GM12874 (cell line): ENCODE data around the gene ATG3.

Experiments
- CTCF ChIP-seq: IDR thresholded peaks from 2 replicates; pipeline ENCODE4 v1.5.1; 2011; ENCODE audit warnings: low read depth, mild to moderate bottlenecking, control low read depth, low read length, moderate library complexity; ENCODE audit not compliant: insufficient read depth

Gene ATG3

GRCh38 chr3:112561734-112562529 is at the start of gene ATG3, which contains the start of gene SLC35A5:
TSS of gene ATG3 (minus strand) at chr3:112561962. CDS start at chr3:112561528, 434 bp downstream.
TSS of gene SLC35A5 (plus strand) at chr3:112562045. CDS start at chr3:112563404, 1,359 bp downstream.
- no peak for TF ChIP-seq CTCF

- TF ChIP-seq CTCF: no peak
These were observed 48.4 kb upstream of the ATG3 start for GRCh38 chr3:112610121-112610520.

- TF ChIP-seq CTCF: no peak
These were observed 46.1 kb upstream of the ATG3 start for GRCh38 chr3:112607863-112608262.

- TF ChIP-seq CTCF: no peak
These were observed 44.3 kb upstream of the ATG3 start for GRCh38 chr3:112606098-112606497.

- no peak for TF ChIP-seq CTCF
These were observed 43.5 kb upstream of the ATG3 start for GRCh38 chr3:112605285-112605684.

- no peak for TF ChIP-seq CTCF
These were observed 42.8 kb upstream of the ATG3 start for GRCh38 chr3:112604536-112604935.

- no peak for TF ChIP-seq CTCF
These were observed 40.6 kb upstream of the ATG3 start for GRCh38 chr3:112602217-112602838.
